ENCODE results near the gene MLX.

MLX gene

GRCh38 chr17:42563143-42563509, 3.8 kb upstream of the MLX start:
- Histone ChIP-seq H3K23ac (ENCODE audit: low read length) (no peak overlapping the region), H3K27ac (ENCODE audit: low read depth, low read length) (no peak overlapping the region), H2BK5ac (ENCODE audit: low read length) (no peak overlapping the region), H3K4me3 (ENCODE audit: low read length) (no peak overlapping the region), H2BK120ac (ENCODE audit: low read depth, low read length) (no peak overlapping the region), H4K5ac (ENCODE audit: low read length) (no peak overlapping the region), H3K36me3 (ENCODE audit: control insufficient read depth, insufficient read depth, low read length) (peaks cover 7% of the 10 kb centered on the region), H3K4ac (ENCODE audit: low read depth, low read length) (no peak overlapping the region), H2AK5ac (ENCODE audit: low read length) (no peak overlapping the region), H3K9ac (ENCODE audit: low read length) (peak overlapping the region; percentile 99), H2BK15ac (replicated peaks; ENCODE audit: low read depth) (no peak overlapping the region), H3K27me3 (ENCODE audit: insufficient read depth, low read length, poor library complexity) (no peaks in the 10 kb centered on the region), H3K18ac (ENCODE audit: low read length) (no peak overlapping the region), H3K79me2 (ENCODE audit: control insufficient read depth, insufficient read depth, low read length) (peaks cover 24% of the 10 kb centered on the region), H3K4me1 (ENCODE audit: control insufficient read depth, low read depth, low read length) (peaks cover 8% of the 10 kb centered on the region), H3K79me1 (ENCODE audit: low read length) (peaks cover 20% of the 10 kb centered on the region), H3K56ac (ENCODE audit: low read length) (peak overlapping the region; percentile 98), H4K8ac (ENCODE audit: low read depth, low read length) (no peak overlapping the region), H3K4me2 (ENCODE audit: low read length) (peak overlapping the region; percentile 92)
- no peak for DNase-seq
- no CpG with 5 or more reads among the region's 14 CpGs for WGBS (ENCODE audit: extremely low coverage, insufficient coverage, low lambda C conversion rate)

GRCh38 chr17:42563543-42563942, 3.4 kb upstream of the MLX start:
- DNase-seq = no peak
- peak overlapping the region; percentile 92 for H3K4me2 ChIP-seq (ENCODE audit: low read length)
- no peak overlapping the region for H3K27ac ChIP-seq (ENCODE audit: low read depth, low read length)
- no peak overlapping the region for H2AK5ac ChIP-seq (ENCODE audit: low read length)
- H3K27me3 ChIP-seq (ENCODE audit: insufficient read depth, low read length, poor library complexity) = no peaks in the 10 kb centered on the region
- no peak overlapping the region for H3K18ac ChIP-seq (ENCODE audit: low read length)
- H3K56ac ChIP-seq (ENCODE audit: low read length) = peak overlapping the region; percentile 60
- H3K4me3 ChIP-seq (ENCODE audit: low read length) = no peak overlapping the region
- no peak overlapping the region for H4K8ac ChIP-seq (ENCODE audit: low read depth, low read length)
- H2BK15ac ChIP-seq (replicated peaks; ENCODE audit: low read depth) = no peak overlapping the region
- peaks cover 20% of the 10 kb centered on the region for H3K79me1 ChIP-seq (ENCODE audit: low read length)
- no CpG with 5 or more reads among the region's 1 CpG for WGBS (ENCODE audit: extremely low coverage, insufficient coverage, low lambda C conversion rate)
- H3K4ac ChIP-seq (ENCODE audit: low read depth, low read length) = no peak overlapping the region
- H3K36me3 ChIP-seq (ENCODE audit: control insufficient read depth, insufficient read depth, low read length) = peaks cover 7% of the 10 kb centered on the region
- no peak overlapping the region for H2BK120ac ChIP-seq (ENCODE audit: low read depth, low read length)
- H3K79me2 ChIP-seq (ENCODE audit: control insufficient read depth, insufficient read depth, low read length) = peaks cover 25% of the 10 kb centered on the region
- no peak overlapping the region for H2BK5ac ChIP-seq (ENCODE audit: low read length)
- no peak overlapping the region for H3K23ac ChIP-seq (ENCODE audit: low read length)
- peak overlapping the region; percentile 19 for H3K9ac ChIP-seq (ENCODE audit: low read length)
- H4K5ac ChIP-seq (ENCODE audit: low read length) = no peak overlapping the region
- H3K4me1 ChIP-seq (ENCODE audit: control insufficient read depth, low read depth, low read length) = peaks cover 8% of the 10 kb centered on the region

GRCh38 chr17:42563950-42564349, 3.0 kb upstream of the MLX start:
- Histone ChIP-seq H3K36me3 (ENCODE audit: control insufficient read depth, insufficient read depth, low read length) (peaks cover 7% of the 10 kb centered on the region), H2BK5ac (ENCODE audit: low read length) (no peak overlapping the region), H3K18ac (ENCODE audit: low read length) (no peak overlapping the region), H3K79me1 (ENCODE audit: low read length) (peaks cover 22% of the 10 kb centered on the region), H3K23ac (ENCODE audit: low read length) (no peak overlapping the region), H3K4me2 (ENCODE audit: low read length) (no peak overlapping the region), H3K4ac (ENCODE audit: low read depth, low read length) (no peak overlapping the region), H2BK15ac (replicated peaks; ENCODE audit: low read depth) (no peak overlapping the region), H2BK120ac (ENCODE audit: low read depth, low read length) (no peak overlapping the region), H3K79me2 (ENCODE audit: control insufficient read depth, insufficient read depth, low read length) (peaks cover 25% of the 10 kb centered on the region), H3K27ac (ENCODE audit: low read depth, low read length) (no peak overlapping the region), H3K56ac (ENCODE audit: low read length) (no peak overlapping the region), H4K8ac (ENCODE audit: low read depth, low read length) (no peak overlapping the region), H3K9ac (ENCODE audit: low read length) (no peak overlapping the region), H3K4me1 (ENCODE audit: control insufficient read depth, low read depth, low read length) (peaks cover 8% of the 10 kb centered on the region), H3K4me3 (ENCODE audit: low read length) (no peak overlapping the region), H2AK5ac (ENCODE audit: low read length) (no peak overlapping the region), H3K27me3 (ENCODE audit: insufficient read depth, low read length, poor library complexity) (no peaks in the 10 kb centered on the region), H4K5ac (ENCODE audit: low read length) (no peak overlapping the region)
- WGBS (ENCODE audit: extremely low coverage, insufficient coverage, low lambda C conversion rate) = no CpG with 5 or more reads among the region's 9 CpGs
- DNase-seq = no peak

GRCh38 chr17:42564815-42565522, 1.9 kb upstream of the MLX start:
- H3K36me3 ChIP-seq (ENCODE audit: control insufficient read depth, insufficient read depth, low read length) = peaks cover 13% of the 10 kb centered on the region
- no peak overlapping the region for H3K4me3 ChIP-seq (ENCODE audit: low read length)
- no peak overlapping the region for H2AK5ac ChIP-seq (ENCODE audit: low read length)
- H3K79me2 ChIP-seq (ENCODE audit: control insufficient read depth, insufficient read depth, low read length) = peaks cover 25% of the 10 kb centered on the region
- H3K4me2 ChIP-seq (ENCODE audit: low read length) = no peak overlapping the region
- H2BK120ac ChIP-seq (ENCODE audit: low read depth, low read length) = no peak overlapping the region
- no peak overlapping the region for H3K18ac ChIP-seq (ENCODE audit: low read length)
- DNase-seq = no peak
- H4K5ac ChIP-seq (ENCODE audit: low read length) = no peak overlapping the region
- H3K27ac ChIP-seq (ENCODE audit: low read depth, low read length) = no peak overlapping the region
- WGBS (ENCODE audit: extremely low coverage, insufficient coverage, low lambda C conversion rate) = no CpG with 5 or more reads among the region's 15 CpGs
- no peak overlapping the region for H4K8ac ChIP-seq (ENCODE audit: low read depth, low read length)
- H3K27me3 ChIP-seq (ENCODE audit: insufficient read depth, low read length, poor library complexity) = no peaks in the 10 kb centered on the region
- H2BK5ac ChIP-seq (ENCODE audit: low read length) = no peak overlapping the region
- H3K79me1 ChIP-seq (ENCODE audit: low read length) = peaks cover 25% of the 10 kb centered on the region
- H3K4me1 ChIP-seq (ENCODE audit: control insufficient read depth, low read depth, low read length) = peaks cover 8% of the 10 kb centered on the region
- no peak overlapping the region for H2BK15ac ChIP-seq (replicated peaks; ENCODE audit: low read depth)
- H3K56ac ChIP-seq (ENCODE audit: low read length) = no peak overlapping the region
- H3K4ac ChIP-seq (ENCODE audit: low read depth, low read length) = no peak overlapping the region
- H3K23ac ChIP-seq (ENCODE audit: low read length) = no peak overlapping the region
- no peak overlapping the region for H3K9ac ChIP-seq (ENCODE audit: low read length)

GRCh38 chr17:42565523-42566214, 1.2 kb upstream of the MLX start:
- no peak overlapping the region for H2AK5ac ChIP-seq (ENCODE audit: low read length)
- DNase-seq = no peak
- H3K79me2 ChIP-seq (ENCODE audit: control insufficient read depth, insufficient read depth, low read length) = peaks cover 25% of the 10 kb centered on the region
- no CpG with 5 or more reads among the region's 16 CpGs for WGBS (ENCODE audit: extremely low coverage, insufficient coverage, low lambda C conversion rate)
- H3K18ac ChIP-seq (ENCODE audit: low read length) = no peak overlapping the region
- no peak overlapping the region for H2BK5ac ChIP-seq (ENCODE audit: low read length)
- peaks cover 8% of the 10 kb centered on the region for H3K4me1 ChIP-seq (ENCODE audit: control insufficient read depth, low read depth, low read length)
- H3K56ac ChIP-seq (ENCODE audit: low read length) = peak overlapping the region; percentile 25
- no peak overlapping the region for H3K27ac ChIP-seq (ENCODE audit: low read depth, low read length)
- no peak overlapping the region for H3K4me2 ChIP-seq (ENCODE audit: low read length)
- H4K8ac ChIP-seq (ENCODE audit: low read depth, low read length) = no peak overlapping the region
- H3K36me3 ChIP-seq (ENCODE audit: control insufficient read depth, insufficient read depth, low read length) = peaks cover 14% of the 10 kb centered on the region
- no peak overlapping the region for H2BK120ac ChIP-seq (ENCODE audit: low read depth, low read length)
- no peak overlapping the region for H3K4me3 ChIP-seq (ENCODE audit: low read length)
- no peak overlapping the region for H2BK15ac ChIP-seq (replicated peaks; ENCODE audit: low read depth)
- H3K79me1 ChIP-seq (ENCODE audit: low read length) = peaks cover 25% of the 10 kb centered on the region
- H3K9ac ChIP-seq (ENCODE audit: low read length) = no peak overlapping the region
- H3K27me3 ChIP-seq (ENCODE audit: insufficient read depth, low read length, poor library complexity) = no peaks in the 10 kb centered on the region
- no peak overlapping the region for H3K4ac ChIP-seq (ENCODE audit: low read depth, low read length)
- no peak overlapping the region for H3K23ac ChIP-seq (ENCODE audit: low read length)
- no peak overlapping the region for H4K5ac ChIP-seq (ENCODE audit: low read length)
